Measurements from ENCODE around the gene ENTPD6.
"Not testable (repeated sequence)": the region's sequence is repeated elsewhere in the genome, so short reads cannot be mapped to it uniquely, and the experiment has no call there.

ENTPD6 gene

DNA sequence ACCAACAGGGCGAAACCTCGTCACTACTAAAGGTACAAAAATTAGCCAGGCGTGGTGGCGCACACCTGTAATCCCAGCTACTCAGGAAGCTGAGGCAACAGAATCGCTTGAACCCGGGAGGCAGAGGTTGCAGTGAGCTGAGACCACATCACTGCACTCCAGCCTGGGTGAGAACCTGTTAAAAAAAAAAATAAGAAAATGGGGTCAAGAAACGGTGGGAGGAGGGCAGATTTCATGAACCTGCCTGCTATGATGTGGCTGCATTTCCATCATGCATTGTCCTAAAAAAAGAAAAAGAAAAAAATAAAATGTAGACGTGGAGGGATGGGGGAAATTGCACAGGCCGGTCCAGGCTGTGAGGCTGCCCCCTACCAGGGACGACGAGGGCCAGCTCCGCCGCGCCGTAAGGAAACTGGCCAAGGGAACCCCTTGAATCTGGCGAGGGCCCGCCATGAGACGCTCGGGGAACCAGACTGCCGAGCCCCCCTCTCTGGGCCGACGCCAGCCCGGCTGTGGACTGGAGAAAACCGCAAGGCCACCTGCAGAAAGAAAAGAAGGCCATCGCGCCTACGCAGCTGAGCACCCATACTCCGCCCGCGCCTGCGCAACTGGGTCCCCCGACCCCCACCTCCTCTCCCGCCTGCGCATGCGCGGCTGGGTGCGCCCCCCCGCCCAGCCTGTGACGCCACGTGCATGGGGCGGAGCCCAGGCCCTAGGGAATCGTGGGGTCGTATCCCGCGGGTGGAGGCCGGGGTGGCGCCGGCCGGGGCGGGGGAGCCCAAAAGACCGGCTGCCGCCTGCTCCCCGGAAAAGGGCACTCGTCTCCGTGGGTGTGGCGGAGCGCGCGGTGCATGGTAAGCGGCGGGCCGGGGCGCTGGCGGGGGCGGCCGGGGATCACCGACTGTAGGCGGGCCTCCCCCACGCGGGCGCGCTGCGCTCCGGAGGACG is at the start of gene ENTPD6:
Gene ENTPD6, plus strand, starts transcription at position 699 of the 948 bp plus-strand sequence. CDS start 10,825 bp downstream, outside the sequence.
- peak; percentile 92 to 93 for DNase-seq

- DNase-seq, result no peak
Measured at GRCh38 chr20:25146976-25147375, 48.5 kb upstream of the ENTPD6 start.

DNA sequence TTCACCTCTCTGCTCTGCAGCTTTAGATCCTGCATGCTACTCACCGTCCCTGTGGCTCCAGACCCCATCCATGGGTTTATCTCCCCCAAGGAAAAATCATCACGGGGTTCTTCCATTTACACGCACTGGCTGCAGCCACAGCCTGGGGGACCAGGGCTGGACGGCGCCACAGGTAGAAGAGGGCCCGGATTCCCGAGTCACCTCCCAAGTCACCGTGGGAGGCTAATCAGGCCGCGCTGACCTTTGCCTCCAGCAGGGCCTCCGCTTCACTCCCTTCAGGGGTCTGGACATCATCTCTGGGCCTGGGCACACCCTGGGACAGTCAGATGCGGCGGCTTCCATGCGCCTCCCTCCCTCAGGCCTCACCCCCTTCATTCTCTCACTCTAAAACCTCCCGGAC is 47.8 kb upstream of the ENTPD6 start:
- no peak for DNase-seq

GRCh38 chr20:25148181-25148981 is 47.1 kb upstream of the ENTPD6 start:
- DNase-seq, result peak; percentile 52 to 66

DNA sequence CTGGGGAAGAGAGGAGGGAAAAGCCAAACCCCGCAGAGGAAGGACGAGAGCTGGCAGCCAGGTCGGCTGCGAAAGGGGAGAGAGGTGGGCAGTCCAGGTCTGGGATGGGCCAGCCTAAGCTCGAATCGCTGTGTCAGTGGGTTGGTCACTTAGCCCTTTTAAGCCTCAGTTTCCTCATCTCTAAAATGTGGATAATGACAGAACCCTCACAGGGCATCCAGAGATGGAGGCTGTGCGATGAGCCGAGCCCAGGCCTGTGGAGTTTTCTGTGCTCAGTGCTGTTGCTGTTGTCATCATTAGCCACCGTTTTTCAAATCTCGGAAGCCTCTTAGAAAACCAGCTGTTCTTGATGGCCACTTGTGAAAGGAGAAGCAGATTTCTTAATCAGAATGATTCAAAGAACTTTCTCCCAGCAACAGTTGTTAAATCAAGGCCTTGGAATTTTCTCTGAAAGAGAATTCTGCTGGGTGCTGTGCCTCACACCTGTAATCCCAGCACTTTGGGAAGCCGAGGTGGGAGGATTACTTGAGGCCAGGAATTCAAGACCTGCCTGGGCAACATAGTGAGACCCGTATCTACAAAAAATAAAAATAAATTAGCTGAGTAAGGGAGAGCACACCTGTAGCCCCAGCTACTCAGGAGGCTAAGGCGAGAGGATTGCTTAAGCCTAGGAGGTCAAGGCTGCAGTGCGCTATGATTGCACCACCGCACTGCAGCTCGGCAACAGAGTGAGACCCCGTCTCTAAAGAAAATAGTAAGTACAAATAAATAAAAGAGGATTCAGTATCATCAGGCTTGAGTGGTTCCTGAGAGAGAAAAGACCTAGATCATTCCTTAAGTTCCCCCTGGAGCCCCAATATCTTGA is 46.3 kb upstream of the ENTPD6 start:
- no peak for DNase-seq

GRCh38 chr20:25150016-25150415 is 45.5 kb upstream of the ENTPD6 start:
- no peak for DNase-seq

- no peak for DNase-seq
Measured at GRCh38 chr20:25158043-25158442, 37.5 kb upstream of the ENTPD6 start.

- DNase-seq, result no peak
Measured at GRCh38 chr20:25160467-25160866, 35.0 kb upstream of the ENTPD6 start.

GRCh38 chr20:25160897-25161296 is 34.6 kb upstream of the ENTPD6 start:
- no peak for DNase-seq

- DNase-seq, result no peak
Measured at GRCh38 chr20:25165128-25165527, 30.4 kb upstream of the ENTPD6 start.

GRCh38 chr20:25166105-25166782 is 29.3 kb upstream of the ENTPD6 start:
- DNase-seq, result not testable (repeated sequence)

GRCh38 chr20:25173321-25173720 is 22.2 kb upstream of the ENTPD6 start:
- DNase-seq, result no peak

- no peak for DNase-seq
Measured at GRCh38 chr20:25173886-25174308, 21.6 kb upstream of the ENTPD6 start.

DNA sequence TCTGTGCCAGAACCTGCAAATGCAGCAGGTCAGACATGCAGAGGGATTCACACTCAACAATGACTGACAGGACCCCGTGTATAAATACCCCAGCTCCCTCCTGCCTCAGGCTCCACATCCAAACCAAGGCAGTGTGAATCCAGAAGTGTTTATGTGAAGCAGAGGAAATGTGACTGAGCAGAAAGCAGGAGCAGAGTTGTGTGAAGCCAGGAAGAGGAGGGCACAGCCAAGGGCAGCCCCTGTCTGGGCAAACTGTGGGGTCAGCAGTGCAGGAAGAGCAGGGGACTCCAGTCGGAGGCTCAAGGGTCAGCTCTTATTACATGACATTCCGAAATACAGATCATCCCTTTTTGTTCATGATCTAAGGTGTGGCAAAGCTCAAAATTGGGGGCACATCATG is 19.3 kb upstream of the ENTPD6 start:
- DNase-seq, result no peak

GRCh38 chr20:25177890-25178321 is 17.6 kb upstream of the ENTPD6 start:
- no peak for DNase-seq

DNA sequence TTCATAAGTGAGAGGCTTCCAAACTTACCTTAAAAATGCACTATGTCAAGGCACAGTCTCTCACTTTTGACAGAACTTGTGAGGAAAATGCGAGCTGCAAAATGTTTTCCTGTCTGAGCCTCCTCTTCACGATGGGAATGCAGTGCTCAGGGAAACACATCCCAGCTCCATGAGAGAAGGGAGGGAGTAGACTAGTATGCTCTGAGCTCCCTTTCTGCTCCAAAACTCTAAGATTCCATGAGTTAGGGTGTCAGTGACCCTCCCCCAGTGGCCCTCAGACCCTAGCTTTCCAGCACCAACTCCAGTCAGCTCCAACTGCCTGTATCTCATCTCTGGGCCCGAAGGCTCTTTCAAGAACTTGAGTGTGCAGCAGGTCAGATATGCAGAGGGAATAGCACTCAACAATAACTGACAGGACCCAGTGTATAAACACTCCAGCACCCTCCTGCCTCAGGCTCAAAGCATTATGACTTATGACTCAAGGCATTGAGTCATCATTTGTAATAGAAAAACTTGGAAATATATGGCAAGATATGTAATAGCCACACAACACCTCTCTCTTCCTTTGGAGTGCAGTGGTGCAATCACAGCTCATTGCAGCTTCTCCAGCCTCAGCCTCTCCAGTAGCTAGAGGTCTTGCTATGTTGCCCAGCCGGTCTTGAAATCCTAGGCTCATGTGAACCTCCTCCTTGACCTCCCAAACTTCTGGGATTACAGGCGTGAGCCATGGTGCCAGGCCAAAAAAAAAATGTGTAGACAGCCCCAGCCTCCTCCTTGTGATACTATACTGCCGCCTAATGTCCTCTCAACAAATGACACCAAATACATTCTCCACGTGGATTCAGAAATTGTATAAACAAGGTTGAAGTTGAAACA is 16.7 kb upstream of the ENTPD6 start:
- no peak for DNase-seq

GRCh38 chr20:25179439-25180089 is 15.9 kb upstream of the ENTPD6 start:
- DNase-seq, result no peak

DNA sequence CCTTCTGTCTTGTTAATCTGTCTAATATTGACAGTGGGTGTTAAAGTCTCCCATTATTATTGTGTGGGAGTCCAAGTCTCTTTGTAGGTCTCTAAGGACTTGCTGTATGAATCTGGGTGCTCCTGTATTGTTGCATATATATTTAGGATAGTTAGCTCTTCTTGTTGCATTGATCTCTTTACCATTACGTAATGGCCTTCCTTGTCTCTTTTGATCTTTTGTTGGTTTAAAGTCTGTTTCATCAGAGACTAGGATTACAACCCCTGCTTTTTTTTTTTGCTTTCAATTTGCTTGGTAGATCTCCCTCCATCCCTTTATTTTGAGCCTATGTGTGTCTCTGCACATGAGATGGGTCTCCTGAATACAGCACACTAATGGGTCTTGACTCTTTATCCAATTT is 11.1 kb upstream of the ENTPD6 start:
- not testable (repeated sequence) for DNase-seq

DNA sequence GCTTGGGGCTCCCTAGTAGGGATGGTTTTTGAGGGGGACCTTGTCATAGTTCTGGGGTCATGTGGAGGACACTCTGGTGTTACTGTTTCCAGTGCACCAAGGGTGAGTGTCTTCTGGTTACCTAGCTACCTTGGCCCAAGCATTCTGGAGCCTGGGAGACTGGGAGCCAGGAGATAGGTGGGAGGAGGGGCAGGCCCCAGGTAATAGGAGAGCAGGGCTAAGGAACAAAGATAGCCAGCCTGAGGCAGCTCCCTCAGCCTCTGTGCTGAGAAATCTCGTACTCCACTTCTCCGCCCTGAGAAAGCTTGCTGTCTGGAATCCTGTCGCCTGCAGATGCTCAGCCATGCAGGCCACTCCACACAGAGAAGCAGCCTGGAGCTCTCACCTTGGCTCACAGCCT is 8.3 kb upstream of the ENTPD6 start:
- DNase-seq, result no peak

DNA sequence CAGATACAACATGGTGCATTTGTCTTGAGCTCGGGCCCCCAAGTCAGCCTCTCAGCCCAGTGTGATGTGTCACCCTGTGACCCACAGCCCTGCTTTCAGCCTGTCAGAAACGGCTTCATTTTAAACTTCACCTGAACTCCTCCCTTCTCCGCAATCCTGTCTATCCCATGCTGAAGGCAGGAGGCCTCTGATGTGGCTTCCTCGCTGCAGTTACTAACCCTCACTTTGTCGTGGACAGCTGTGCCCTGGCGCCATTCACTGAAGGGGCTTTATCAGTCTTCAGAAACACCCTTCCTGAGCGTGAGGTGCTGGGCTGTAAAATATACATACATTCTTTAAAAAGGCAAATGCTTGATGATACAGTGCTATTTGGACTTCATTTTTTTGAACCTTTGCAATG is 7.9 kb upstream of the ENTPD6 start:
- DNase-seq, result no peak

- DNase-seq, result no peak
Measured at GRCh38 chr20:25188218-25188617, 7.3 kb upstream of the ENTPD6 start.

Data from stimulated activated CD4-positive, alpha-beta T cell treated with anti-CD3 and anti-CD28 coated beads, Interleukin-2, amount 100 ng/mL, for 24 hours (primary cell).